BJ (cell line): ENCODE data around the gene PTK6. TPM values are rescaled to one million over a fixed set of nuclear protein-coding genes. Genes with fewer than 3 reads are reported as not detected.

Experiments used
- CTCF ChIA-PET: fragments of 350-600 bp; formaldehyde crosslinking; extraction: SDS; loops from one replicate; lab custom pipeline; 2021; ENCODE audit warnings: antibody characterized with exemption, inconsistent platforms; lab: Yijun Ruan, JAX
- POLR2A ChIA-PET: fragments of 300-600 bp; sonication (Branson Sonifier 250); formaldehyde crosslinking; extraction: SDS; loops from one replicate; lab custom pipeline; 2021; ENCODE audit warnings: antibody characterized with exemption; lab: Charles Lee
- DNase-seq: peaks from one replicate; pipeline ENCODE4 v3.0.0-alpha.2; 2011; ENCODE audit warnings: low read depth
- H3K27me3 ChIP-seq: 2 replicates; pipeline ENCODE4 v1.6.0; 2011; ENCODE audit warnings: low read length; ENCODE audit not compliant: control insufficient read depth, insufficient read depth
- H3K36me3 ChIP-seq: 2 replicates; pipeline ENCODE4 v1.5.1; 2011; ENCODE audit warnings: low read length; ENCODE audit not compliant: control insufficient read depth, insufficient read depth
- H3K4me3 ChIP-seq: 2 replicates; pipeline ENCODE4 v1.5.1; 2011; ENCODE audit warnings: low read depth, mild to moderate bottlenecking, control low read depth, low read length
- CTCF ChIP-seq: IDR thresholded peaks from 2 replicates; pipeline ENCODE4 v1.5.1; 2011; ENCODE audit warnings: low read depth, mild to moderate bottlenecking, control low read depth, inconsistent platforms, low read length, moderate library complexity; ENCODE audit not compliant: insufficient read depth
- polyA plus RNA-seq: library from polyadenylated mRNA; depleted of rRNA; stranded (reverse); fragments of >200 nt; gene quantifications from 2 replicates; pipeline ENCODE4 v1.2.3, GENCODE V29; 2011

PTK6 gene
- polyA plus RNA-seq, 1 experiment: 0.05 TPM

GRCh38 chr20:63536241-63536977 is 767 bp downstream of the PTK6 start:
- no peak for DNase-seq
- ChIA-PET CTCF (interaction anchor here (0.7 to 5.8 kb wide), 11 partner anchors 9 to 438 kb away, joined by 3 to 53 read pairs (median 6); partner anchors contain the start of genes SRMS and TPD52L2), POLR2A (no interaction called here)
- H3K36me3 ChIP-seq: no peaks in the 10 kb centered on the region
- H3K27me3 ChIP-seq: peaks cover 2% of the 10 kb centered on the region; the same call in 1 of the 2 replicates
- no peak overlapping the region for H3K4me3 ChIP-seq
- no peak for TF ChIP-seq CTCF

- TF ChIP-seq CTCF: no peak
- CTCF ChIA-PET: interaction anchor here (1.8 kb wide), 1 partner anchor 439 kb away, joined by 9 read pairs; no protein-coding TSS in a partner anchor
- H3K27me3 ChIP-seq: peaks cover 2% of the 10 kb centered on the region; the same call in 1 of the 2 replicates
- H3K36me3 ChIP-seq: no peaks in the 10 kb centered on the region
- no peak for DNase-seq
- POLR2A ChIA-PET: interaction anchor here (0.6 kb wide), 1 partner anchor 107 kb away, joined by 8 read pairs; no protein-coding TSS in a partner anchor
- no peak overlapping the region for H3K4me3 ChIP-seq
Measured at GRCh38 chr20:63534831-63535651, 2.1 kb downstream of the PTK6 start.

- ChIA-PET CTCF (interaction anchor here (1.8 kb wide), 1 partner anchor 439 kb away, joined by 9 read pairs; no protein-coding TSS in a partner anchor), POLR2A (no interaction called here)
- no peak for DNase-seq
Measured at GRCh38 chr20:63534427-63534830, 2.7 kb downstream of the PTK6 start.

GRCh38 chr20:63533871-63534393 is 3.2 kb downstream of the PTK6 start:
- TF ChIP-seq CTCF: no peak
- Histone ChIP-seq H3K36me3 (no peaks in the 10 kb centered on the region), H3K4me3 (no peak overlapping the region), H3K27me3 (peaks cover 2% of the 10 kb centered on the region; the same call in 1 of the 2 replicates)
- POLR2A ChIA-PET: no interaction called here
- DNase-seq: no peak
- CTCF ChIA-PET: interaction anchor here (1.8 kb wide), 1 partner anchor 440 kb away, joined by 9 read pairs; no protein-coding TSS in a partner anchor

More at GRCh38 chr20:63534427-63534830, 2.7 kb downstream of the PTK6 start:
- no peaks in the 10 kb centered on the region for H3K36me3 ChIP-seq
- H3K4me3 ChIP-seq: no peak overlapping the region
- H3K27me3 ChIP-seq: peaks cover 2% of the 10 kb centered on the region; the same call in 1 of the 2 replicates
- TF ChIP-seq CTCF: no peak

- ChIA-PET CTCF (interaction anchor here (0.7 kb wide), 1 partner anchor 12 kb away, joined by 4 read pairs; the partner anchor contains the start of gene PPDPF), POLR2A (no interaction called here)
- H3K4me3 ChIP-seq: no peak overlapping the region
- H3K36me3 ChIP-seq: no peaks in the 10 kb centered on the region
- no peak for TF ChIP-seq CTCF
- peaks cover 2% of the 10 kb centered on the region; the same call in 1 of the 2 replicates for H3K27me3 ChIP-seq
- DNase-seq: no peak
Measured at GRCh38 chr20:63533388-63533787, 3.8 kb downstream of the PTK6 start.
